NCI-H774 (cell line): ENCODE results near the gene PLXNA4.

Experiments used
- DNase-seq: peaks from one replicate; lab custom pipeline; 2025; lab: John Stamatoyannopoulos, UW

PLXNA4 gene

DNA sequence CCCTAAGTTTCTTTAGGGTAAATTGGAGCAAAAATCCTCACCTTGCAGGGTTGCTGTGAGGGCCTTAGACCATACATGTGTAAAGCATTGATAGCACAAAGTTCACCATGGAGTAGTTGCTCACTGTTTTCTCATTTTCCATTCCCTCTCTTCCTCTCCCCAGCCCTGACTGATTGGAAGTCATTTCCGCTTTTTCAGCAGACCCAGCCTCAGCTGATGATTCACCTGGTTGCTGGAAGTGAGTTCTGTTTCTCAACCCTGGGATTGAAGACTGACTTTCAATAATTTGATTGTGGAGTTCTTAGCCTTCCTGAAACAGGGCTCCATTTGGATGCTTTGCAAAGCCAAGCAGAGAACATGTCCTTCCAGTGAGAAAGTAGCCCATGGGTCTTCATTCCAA lies 107.0 kb downstream of the PLXNA4 start:
- DNase-seq: no peak

DNA sequence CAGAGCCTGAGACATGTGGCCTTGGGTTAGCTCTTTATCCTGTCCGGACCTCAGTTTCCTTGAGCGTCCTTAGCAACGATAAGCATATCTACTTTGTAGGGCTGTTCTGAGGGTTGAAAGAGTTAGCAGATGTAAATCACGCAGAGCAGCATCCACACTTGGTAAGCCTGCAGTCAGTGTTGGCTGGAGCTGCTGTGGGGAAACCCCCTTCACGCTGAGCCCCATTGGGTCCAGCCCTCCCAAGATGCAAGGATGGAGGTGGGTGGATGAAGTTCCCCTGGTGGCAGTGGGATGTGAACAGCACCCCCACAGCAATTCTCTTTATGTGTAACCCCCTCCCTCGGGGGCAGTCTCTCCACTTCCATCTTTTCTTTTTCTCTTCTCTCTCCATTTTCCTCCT lies 109.9 kb downstream of the PLXNA4 start:
- no peak for DNase-seq

DNA sequence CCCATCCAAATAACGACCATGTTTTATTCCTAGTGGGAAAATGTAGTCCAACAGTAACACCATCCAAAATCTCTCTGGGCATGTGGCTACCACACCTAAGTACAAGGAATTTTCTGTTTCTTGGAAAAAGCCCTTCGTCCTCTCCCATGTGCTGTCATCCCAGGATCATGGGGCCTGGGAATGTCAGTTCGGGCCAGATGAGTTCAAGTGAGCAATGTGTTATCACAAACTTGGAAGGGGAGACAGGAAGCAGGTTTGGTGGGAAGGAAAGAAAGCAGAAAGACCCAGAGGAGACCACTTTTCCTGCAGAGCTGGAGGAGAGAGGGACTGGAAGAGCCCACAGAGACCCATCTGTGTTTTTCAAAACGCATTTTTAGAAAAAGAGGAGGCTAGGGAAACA lies 110.8 kb downstream of the PLXNA4 start:
- DNase-seq: no peak

DNA sequence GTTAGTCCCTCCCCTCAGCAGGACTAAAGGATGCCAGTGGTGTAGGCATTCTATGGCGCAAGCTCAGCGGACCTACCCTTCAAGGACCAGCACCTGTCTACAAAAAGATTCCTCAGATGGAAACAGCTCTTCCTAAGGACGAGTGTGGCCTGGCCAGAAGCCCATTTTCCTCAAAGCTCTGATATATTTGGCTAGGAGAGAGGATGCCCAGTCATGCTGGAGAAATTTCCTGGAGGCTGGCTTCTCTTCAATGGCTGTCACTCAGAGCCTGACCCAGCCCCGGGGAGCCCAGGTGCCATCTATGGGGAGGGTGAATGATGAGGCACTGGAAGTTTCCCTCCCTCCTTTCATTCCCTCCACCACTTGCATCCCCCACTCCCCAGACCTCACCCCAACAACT lies 111.5 kb downstream of the PLXNA4 start:
- no peak for DNase-seq

DNA sequence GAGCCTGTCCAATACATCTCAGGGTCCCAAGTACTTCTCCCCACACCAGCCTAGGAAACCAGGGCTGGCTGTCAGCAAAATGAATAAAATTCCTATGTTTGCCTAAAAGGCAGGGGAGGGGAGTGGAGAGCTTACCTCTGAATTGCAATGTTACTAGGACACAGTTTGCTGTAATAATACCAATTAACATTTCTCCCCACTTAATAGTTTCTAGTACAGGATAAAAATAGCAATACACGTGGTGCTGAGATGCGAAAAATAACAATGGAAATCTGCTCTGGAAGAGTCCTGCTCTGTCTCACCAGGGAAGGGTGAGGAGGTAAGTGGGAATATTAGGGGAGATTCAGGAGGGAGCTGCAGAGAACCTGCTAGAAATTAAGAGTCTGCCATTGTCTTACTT lies 112.3 kb downstream of the PLXNA4 start:
- DNase-seq: no peak

DNA sequence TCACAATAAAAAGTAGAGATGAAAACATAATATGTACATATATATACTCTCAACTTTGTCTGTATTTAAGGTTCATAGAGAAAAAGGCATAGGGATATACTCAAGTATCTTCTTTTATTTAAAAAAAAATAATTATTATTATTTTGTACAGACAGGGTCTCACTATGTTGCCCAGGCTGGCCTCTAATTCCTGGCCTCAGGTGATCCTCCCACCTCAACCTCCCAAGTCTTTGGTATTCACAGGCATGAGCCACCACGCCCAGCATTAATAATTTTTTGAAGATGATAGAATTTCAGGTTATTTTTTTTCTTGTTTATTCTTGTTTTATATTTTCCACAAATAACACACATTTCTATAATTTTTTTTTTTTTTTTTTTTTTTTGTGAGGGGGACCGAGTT lies 113.8 kb downstream of the PLXNA4 start:
- DNase-seq: no peak

DNA sequence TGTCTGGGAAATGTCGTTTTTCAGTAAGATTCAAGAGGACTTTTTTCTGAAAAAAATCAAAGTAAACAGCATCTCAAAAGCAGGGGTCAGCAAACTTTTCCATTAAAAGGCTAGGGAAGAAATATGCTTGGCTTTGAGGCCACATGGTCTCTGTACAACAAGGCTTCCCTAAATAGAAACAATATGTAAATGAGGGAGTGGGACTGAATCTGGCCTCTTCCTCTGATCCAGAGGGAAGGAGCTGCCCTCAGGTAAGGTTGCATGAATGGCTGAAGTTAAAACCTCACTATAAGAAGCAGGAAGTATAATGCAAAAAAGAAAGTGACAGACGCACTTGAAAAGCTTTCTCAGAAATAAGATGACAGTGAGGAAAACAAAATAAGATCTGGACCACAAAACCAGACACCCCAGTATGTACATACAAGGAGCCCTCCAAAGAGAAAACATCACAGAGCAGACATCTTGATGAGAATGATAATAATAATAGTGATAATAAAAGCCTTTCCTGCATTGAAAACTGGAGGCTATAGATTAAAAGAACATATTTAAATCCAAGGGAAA lies 115.2 kb downstream of the PLXNA4 start:
- DNase-seq: no peak

DNA sequence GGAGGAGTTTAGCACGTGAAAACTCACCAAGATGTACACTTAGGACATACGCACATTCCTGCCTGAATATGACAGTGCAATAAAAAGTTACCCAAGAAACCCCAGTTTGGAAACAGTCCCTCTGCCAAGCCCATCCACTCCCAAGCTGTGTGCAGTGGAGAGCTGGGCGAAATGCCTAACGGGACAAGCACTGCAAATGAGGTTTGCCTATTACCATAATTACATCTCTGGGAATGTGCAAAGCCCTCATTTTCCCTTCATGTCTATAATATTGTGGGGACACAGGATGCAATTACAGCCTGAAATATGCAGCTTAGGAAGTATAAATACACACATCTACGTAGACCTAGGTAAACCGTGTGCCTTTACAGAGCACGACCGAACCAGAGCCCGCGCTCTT lies 117.5 kb downstream of the PLXNA4 start:
- DNase-seq: no peak

DNA sequence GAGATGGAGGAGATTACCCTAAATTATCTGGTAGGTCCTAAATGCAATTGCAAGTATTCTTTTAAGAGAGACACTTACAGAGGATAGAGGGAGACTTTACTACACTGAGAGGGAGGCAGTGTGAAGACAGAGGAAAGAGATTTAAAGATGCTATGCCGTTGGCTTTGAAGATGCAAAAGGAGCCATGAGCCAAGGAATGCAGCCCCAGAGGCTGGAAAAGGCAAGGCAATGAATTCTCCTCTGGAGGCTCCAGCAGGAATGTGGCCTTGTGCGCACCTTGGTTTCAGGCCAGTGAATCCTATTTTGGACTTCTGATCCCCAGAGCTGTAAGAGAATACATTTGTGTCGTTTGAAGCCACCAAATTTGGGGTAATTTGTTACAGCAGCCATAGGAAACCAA lies 118.6 kb downstream of the PLXNA4 start:
- DNase-seq: no peak

DNA sequence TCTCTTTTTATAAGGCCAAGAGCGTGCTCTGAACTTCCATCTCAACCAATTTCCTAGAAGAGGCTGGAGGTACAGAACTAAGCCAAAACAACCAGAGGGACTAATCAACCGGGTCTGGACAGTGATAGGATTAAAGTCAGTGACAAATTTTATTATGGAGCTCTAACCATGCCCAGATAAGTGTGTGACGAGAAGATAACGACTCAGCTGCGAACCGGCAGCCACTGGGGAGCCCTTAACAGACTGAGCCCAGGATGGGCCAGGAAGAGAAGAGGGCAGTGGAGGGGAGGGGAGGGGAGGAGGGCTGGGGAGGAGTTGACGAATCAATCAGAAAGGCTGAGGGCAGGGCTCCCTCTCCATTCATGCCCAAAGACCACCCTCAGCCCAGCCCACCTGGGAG lies 119.9 kb downstream of the PLXNA4 start:
- no peak for DNase-seq

DNA sequence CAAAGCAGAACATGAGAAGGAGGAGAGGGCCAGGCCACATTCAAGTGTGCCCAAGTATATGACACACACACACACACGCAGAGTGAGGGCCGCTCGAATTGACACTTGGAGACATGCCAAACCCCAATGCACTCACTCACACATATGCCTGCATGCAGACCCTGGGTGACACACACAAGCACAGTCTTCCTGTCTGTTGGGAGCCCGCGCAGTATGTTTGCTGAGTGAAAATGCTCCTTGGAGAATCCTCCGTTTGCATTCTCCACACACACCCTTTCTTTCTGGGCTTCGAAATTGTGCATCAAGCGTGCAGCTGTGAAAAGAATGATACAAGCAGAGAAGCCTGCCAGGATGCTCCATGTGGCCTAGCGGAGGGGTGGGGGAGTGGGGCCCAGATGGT lies 120.9 kb downstream of the PLXNA4 start:
- no peak for DNase-seq

DNA sequence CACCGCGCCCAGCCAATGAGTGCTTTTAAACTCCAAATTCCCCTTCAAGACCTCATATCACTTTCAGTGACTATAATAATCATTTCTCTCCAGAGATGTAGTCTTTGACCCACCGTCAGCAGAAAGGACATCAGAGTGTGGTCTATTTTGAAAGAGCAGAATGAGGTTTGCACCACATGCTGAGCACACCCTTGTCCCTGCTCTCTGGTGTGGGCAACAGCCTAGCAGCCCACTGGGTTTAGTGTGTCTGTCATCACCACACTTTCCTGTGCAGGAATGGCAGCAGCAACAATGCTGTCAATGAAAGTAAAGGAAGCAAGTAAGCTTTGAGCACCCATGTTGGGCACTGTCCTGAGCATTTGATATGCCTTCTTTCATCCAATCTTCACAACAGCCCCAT lies 122.4 kb downstream of the PLXNA4 start:
- no peak for DNase-seq

DNA sequence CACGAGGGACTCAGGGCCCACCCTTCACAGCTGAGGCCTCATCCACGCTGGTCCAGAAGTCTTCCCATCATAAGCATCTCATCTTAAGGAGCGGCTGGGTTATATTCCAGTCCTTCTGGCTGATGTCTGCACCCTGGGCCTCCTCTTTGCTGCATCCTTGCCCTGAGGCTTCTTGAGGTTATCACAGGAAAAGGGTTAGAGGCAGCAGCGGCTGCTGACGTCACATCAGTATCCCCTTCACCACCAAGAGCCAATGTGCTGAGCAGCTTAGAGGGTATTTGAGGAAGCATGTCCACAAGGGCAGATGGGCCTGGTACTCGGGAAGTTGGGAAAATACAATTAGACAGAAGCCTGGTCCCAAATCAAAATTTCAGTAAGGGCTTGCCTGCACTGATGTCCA lies 125.1 kb downstream of the PLXNA4 start:
- DNase-seq: no peak

DNA sequence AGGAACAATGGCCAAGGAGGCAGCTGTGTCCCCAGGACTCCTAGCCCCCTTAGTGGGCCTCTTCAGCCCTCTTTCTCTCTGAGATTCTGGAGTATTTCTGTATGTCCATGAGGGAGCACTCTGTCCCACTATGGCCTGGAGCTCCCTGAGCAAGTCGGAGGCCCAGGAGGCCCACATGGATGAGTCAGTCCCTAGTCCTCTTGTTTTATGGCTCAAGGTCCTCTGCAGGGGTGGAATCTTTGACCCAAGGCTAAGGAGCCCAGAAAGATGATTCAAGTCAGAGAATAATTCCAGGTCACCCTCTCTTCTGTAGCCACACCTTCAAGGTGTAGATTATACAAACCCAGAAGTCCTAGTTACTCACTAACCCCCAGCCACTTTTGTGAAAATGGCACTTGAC lies 125.6 kb downstream of the PLXNA4 start:
- no peak for DNase-seq

DNA sequence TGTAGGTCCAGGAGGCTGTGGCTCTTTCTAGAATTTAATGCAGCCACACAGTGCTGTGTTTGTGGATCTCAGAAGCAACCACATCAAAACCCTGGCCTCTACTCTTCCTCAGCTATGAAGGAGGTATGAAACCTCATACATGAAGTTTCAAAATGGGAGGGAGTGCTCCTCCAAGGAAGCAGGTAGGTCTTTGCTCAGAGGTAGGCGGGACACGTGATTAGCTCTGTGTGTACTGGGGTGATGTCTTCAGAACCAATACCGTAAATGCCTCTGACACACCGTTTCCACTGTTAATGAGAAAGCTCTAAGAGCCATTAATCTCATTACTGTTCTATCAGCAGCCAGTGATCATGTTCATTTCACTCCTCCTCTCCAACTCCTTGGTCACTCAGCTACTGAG lies 126.1 kb downstream of the PLXNA4 start:
- DNase-seq: no peak

DNA sequence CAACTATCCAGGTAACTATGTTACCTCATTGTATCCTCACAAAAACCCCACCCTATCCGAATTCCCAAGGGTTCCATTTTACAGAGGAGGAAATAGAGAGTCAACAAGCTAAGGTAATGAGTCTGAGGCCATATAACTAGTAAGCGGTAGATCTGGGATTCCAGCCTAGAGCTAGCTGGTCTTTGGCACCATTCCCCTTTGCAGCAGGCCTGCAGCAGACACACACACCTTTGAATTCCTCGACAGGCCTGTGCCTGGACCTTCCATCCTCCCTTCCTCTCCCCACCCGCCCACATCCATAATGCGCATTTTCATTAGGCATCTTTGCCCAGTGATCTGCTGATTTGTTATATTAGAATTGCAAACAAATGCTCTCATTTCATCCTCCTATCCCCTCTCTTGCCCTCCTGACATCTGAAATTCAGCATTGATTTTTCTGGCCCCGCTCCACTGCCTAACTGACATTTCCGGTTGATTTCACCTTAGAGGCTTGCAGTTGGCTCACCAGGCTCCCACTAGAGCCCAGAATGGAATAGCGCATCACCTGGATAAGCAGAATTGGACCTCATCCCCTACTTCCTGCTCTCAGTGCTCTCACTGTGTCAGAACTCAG lies 129.5 kb downstream of the PLXNA4 start:
- no peak for DNase-seq

DNA sequence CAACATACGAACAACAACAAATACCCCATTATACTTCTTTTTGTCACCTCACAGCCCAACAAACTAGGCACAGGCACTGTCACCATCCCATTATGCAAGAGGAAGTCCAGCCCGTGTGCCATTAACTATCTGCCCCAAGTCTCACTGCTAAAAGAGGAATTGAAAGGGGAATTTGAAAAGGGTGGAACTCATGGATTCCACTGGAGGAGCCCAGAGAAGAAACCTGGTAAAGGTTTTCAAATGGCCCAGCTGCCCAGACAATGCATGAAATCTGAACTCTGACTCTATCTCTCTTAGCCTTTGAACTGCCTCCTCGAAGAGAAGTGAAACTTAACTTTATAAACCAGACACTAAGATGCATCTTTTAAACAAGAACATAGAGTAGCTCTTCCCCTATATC lies 130.0 kb downstream of the PLXNA4 start:
- no peak for DNase-seq

DNA sequence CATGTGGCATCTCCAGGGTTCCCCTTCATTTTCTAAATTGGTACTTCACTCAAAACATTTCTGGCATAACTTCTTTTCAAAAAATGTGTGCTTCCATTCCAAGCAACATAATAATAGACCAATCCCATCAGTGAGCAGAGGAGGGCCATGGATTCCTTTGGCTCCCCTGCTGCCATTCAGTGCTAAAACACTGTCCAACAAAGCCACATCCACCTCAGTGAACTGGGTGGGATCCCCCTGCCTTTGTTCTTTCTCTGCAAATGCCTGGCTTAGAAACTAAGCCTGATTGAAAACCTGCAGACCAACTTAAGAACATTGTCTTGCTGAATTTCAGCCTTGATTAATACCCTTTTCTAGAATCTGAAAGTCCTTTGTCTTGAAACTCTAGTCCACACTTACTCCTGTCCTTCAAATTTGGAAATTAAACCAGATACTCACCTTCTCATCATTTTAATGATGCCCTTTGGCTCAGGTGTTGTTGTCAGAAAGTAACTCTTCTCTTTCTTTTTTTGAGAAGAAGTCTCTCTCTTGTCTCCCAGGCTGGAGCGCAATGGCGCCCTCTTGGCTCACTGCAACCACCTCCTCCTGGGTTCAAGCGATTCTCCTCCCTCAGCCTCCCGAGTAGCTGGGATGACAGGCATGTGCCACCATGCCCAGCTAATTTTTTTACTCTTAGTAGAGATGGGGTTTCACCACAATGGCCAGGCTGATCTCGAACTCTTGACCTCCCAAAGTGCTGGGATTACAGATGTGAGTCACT lies 132.3 kb downstream of the PLXNA4 start:
- no peak for DNase-seq

DNA sequence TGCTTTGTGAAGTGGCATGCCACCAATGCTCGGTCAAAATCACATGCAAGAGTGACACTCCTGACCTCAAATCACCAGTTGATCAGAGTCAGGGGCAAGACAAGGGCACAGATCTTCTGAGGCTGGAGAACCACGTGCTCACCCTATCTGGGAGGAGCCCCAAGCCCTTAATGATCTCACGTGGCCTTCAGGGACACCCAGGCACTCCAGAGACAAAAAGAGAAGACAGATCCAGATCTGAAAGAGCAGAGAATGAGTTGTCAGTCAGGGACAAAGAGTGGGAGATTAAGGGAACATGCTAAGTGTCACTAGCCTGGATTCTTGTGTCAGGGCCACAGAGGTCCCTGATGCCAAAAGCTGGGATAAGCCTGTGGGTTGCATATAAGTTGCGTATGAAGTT lies 134.3 kb downstream of the PLXNA4 start:
- no peak for DNase-seq

DNA sequence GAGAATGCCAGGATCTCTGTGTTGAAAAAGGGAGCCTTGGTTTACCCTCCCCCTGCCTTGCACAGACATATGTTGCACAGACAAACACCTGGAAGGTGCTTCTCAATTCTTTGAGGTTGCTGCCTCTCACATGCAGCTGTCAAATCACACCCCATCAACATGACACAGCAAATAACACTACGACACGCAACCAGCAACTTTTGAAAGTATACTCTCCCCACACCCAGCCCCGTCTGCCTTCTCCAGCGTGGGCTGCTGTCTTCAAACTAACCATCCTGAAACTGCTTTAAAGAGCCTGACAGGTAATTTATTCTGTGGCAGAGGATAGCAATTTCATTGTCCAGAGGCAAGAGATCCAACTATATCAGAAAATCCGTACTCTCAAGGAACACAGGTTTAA lies 136.1 kb downstream of the PLXNA4 start:
- no peak for DNase-seq

DNA sequence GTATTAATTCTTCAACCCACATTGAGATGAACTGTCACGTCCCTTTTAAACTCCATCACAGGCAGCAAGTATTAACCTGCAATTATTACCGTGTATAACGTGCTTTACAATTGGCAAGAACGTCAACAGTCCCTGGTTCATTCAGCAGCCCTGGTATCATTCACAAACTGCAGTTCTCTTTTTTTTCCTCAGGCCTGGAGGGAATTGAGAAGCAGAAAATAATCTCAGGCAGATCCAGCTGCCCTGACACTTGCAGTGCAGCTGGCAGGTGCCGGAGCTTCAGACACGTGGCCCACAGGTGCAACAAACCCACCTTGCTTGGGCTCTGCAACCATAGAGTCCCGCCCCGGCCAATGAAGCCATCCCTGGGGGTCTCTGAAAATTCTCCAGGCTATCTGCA lies 137.3 kb downstream of the PLXNA4 start:
- DNase-seq: no peak

DNA sequence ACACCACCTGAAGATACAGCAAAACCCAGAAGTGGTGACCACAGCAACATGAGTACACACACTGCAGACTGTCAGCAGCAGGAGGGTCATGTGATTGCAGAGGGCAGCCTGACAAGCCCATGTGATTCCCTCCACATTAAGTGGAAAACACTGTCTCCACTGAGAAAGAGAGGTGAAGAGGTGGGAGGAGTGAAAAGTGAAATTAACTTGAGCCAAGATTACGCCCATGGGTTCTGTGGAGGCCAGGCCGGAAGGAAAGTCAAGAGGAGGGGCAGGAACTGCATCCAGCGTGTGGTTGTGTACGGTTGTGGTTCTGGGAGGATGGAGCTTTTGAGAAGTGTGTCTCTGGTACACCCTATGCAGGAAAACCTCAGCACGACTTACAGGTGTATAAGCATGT lies 138.5 kb downstream of the PLXNA4 start:
- no peak for DNase-seq

DNA sequence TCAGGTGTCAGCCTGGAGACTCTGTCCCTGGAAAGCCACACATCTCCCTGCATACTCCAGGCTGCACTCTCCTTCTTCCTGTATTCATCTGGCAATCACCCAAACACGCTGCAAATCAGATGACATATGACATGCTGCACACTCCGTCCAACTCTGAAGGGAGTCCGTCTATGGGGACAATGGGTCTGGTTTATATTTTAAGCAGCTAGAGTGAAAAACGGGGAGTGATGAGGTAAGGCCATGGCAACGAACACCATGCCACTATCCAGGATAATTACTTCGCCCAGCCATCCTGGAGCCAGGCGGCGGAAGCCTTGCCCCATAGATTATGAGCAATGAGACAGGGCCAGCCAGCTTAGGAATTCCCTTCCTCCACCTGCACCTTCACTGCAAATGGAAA lies 140.1 kb downstream of the PLXNA4 start:
- DNase-seq: no peak
